ENCODE data around the gene TAS2R9. TPM values are rescaled to one million over a fixed set of nuclear protein-coding genes. Genes with fewer than 3 reads are reported as not detected.
"Not testable (repeated sequence)": the region's sequence is repeated elsewhere in the genome, so short reads cannot be mapped to it uniquely, and the experiment has no call there.

TAS2R9 gene
- total RNA-seq, 1 donor from 2014 or later: 0.26 TPM

DNA sequence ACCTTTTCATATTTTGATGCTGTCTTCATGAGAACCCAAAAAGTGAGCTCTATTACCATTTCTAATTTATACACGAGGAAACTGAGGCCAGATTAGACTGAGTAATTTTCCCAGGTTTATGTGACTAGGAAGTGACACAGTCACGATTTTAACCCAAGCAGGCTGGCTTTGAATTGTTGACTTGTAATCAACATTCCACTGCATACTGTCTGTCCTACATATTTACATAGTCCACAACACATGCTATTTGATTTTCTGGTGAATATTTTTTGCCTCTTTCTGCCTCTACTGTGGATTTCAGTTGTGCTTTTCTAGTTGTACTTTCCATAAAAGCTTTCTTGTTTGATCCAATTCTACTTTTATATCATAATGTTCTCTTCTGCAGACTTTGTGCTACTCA, 15.7 kb downstream of the TAS2R9 start:
- Mint-ChIP-seq H3K36me3 (ENCODE audit: insufficient read depth) (peaks cover 3% of the 10 kb centered on the region), H3K27ac (no peak overlapping the region), H3K4me3 (ENCODE audit: low read depth) (no peak overlapping the region), H3K27me3 (peaks cover 9% of the 10 kb centered on the region), H3K4me1 (ENCODE audit: low read depth) (peaks cover 7% of the 10 kb centered on the region), H3K9me3 (ENCODE audit: low read depth) (peaks cover 9% of the 10 kb centered on the region)
- no peak for DNase-seq (ENCODE audit: low spot score, unreplicated experiment)
- no peak for TF ChIP-seq CTCF (IDR thresholded peaks at IDR 0.05; ENCODE audit: unreplicated experiment)

GRCh38 chr12:10791769-10792168, 18.2 kb downstream of the TAS2R9 start:
- not testable (repeated sequence) for H3K9me3 Mint-ChIP-seq (ENCODE audit: low read depth); DNase-seq (ENCODE audit: low spot score, unreplicated experiment); H3K27ac Mint-ChIP-seq; H3K36me3 Mint-ChIP-seq (ENCODE audit: insufficient read depth); H3K4me1 Mint-ChIP-seq (ENCODE audit: low read depth); H3K4me3 Mint-ChIP-seq (ENCODE audit: low read depth); H3K27me3 Mint-ChIP-seq

- Mint-ChIP-seq H3K4me3 (ENCODE audit: low read depth) (no peak overlapping the region), H3K27me3 (peaks cover 3% of the 10 kb centered on the region), H3K4me1 (ENCODE audit: low read depth) (peaks cover 1% of the 10 kb centered on the region), H3K36me3 (ENCODE audit: insufficient read depth) (no peaks in the 10 kb centered on the region), H3K27ac (no peak overlapping the region), H3K9me3 (ENCODE audit: low read depth) (no peaks in the 10 kb centered on the region)
- TF ChIP-seq CTCF (IDR thresholded peaks at IDR 0.05; ENCODE audit: unreplicated experiment): no peak
- DNase-seq (ENCODE audit: low spot score, unreplicated experiment): no peak
Observed at GRCh38 chr12:10783252-10783651, 26.7 kb downstream of the TAS2R9 start.

GRCh38 chr12:10779103-10779502, 30.9 kb downstream of the TAS2R9 start:
- no peaks in the 10 kb centered on the region for H3K9me3 Mint-ChIP-seq (ENCODE audit: low read depth)
- no peaks in the 10 kb centered on the region for H3K36me3 Mint-ChIP-seq (ENCODE audit: insufficient read depth)
- H3K4me3 Mint-ChIP-seq (ENCODE audit: low read depth): no peak overlapping the region
- peaks cover 8% of the 10 kb centered on the region for H3K27me3 Mint-ChIP-seq
- DNase-seq (ENCODE audit: low spot score, unreplicated experiment): no peak
- H3K27ac Mint-ChIP-seq: no peak overlapping the region
- no peak for TF ChIP-seq CTCF (IDR thresholded peaks at IDR 0.05; ENCODE audit: unreplicated experiment)
- H3K4me1 Mint-ChIP-seq (ENCODE audit: low read depth): peaks cover 6% of the 10 kb centered on the region

- Mint-ChIP-seq H3K4me1 (ENCODE audit: low read depth) (peaks cover 12% of the 10 kb centered on the region), H3K9me3 (ENCODE audit: low read depth) (no peaks in the 10 kb centered on the region), H3K27me3 (peaks cover 29% of the 10 kb centered on the region), H3K36me3 (ENCODE audit: insufficient read depth) (no peaks in the 10 kb centered on the region), H3K27ac (no peak overlapping the region), H3K4me3 (ENCODE audit: low read depth) (no peak overlapping the region)
- peak; percentile 96 for TF ChIP-seq CTCF (IDR thresholded peaks at IDR 0.05; ENCODE audit: unreplicated experiment)
- DNase-seq (ENCODE audit: low spot score, unreplicated experiment): no peak
Observed at GRCh38 chr12:10771132-10771733, 38.7 kb downstream of the TAS2R9 start.

GRCh38 chr12:10759657-10760056, 50.3 kb downstream of the TAS2R9 start:
- H3K4me3 Mint-ChIP-seq (ENCODE audit: low read depth): no peak overlapping the region
- peaks cover 14% of the 10 kb centered on the region for H3K9me3 Mint-ChIP-seq (ENCODE audit: low read depth)
- TF ChIP-seq CTCF (IDR thresholded peaks at IDR 0.05; ENCODE audit: unreplicated experiment): no peak
- peaks cover 5% of the 10 kb centered on the region for H3K36me3 Mint-ChIP-seq (ENCODE audit: insufficient read depth)
- H3K4me1 Mint-ChIP-seq (ENCODE audit: low read depth): no peaks in the 10 kb centered on the region
- peaks cover 16% of the 10 kb centered on the region for H3K27me3 Mint-ChIP-seq
- DNase-seq (ENCODE audit: low spot score, unreplicated experiment): no peak
- no peak overlapping the region for H3K27ac Mint-ChIP-seq
